Mesenchymal stem cell (in vitro differentiated cells and primary cell): ENCODE results near the gene SLC8A1.

Experiments used
- DNase-seq: peaks from one replicate; pipeline ENCODE4 v3.0.0-alpha.2; 2013
- H2AFZ ChIP-seq: one replicate; pipeline ENCODE4 v1.6.1; 2013; ENCODE audit warnings: low read depth, mild to moderate bottlenecking, control low read depth, inconsistent platforms, low read length, moderate library complexity
- H2AK5ac ChIP-seq: 2 replicates; pipeline ENCODE4 v1.6.1; 2013; ENCODE audit warnings: low read length, moderate library complexity, mild to moderate bottlenecking, inconsistent platforms; ENCODE audit not compliant: severe bottlenecking
- H2BK120ac ChIP-seq: one replicate; pipeline ENCODE4 v1.6.1; 2013; ENCODE audit warnings: low read depth, mild to moderate bottlenecking, inconsistent platforms, low read length, moderate library complexity
- H2BK12ac ChIP-seq, 2 experiments: one replicate each; pipeline ENCODE4 v1.6.1; 2013; ENCODE audit warnings: inconsistent platforms in 2 of 2, low read length in 2 of 2, mild to moderate bottlenecking in 2 of 2, moderate library complexity in 2 of 2, control low read depth in 1 of 2
- H2BK15ac ChIP-seq: one replicate; pipeline ENCODE4 v1.6.1; 2013; ENCODE audit warnings: mild to moderate bottlenecking, low read depth, inconsistent platforms; ENCODE audit not compliant: poor library complexity, severe bottlenecking
- H2BK5ac ChIP-seq: 2 replicates; pipeline ENCODE4 v1.6.1; 2013; ENCODE audit warnings: low read depth, mild to moderate bottlenecking, low read length, control low read depth, inconsistent platforms; ENCODE audit not compliant: poor library complexity, severe bottlenecking
- H3K14ac ChIP-seq, 2 experiments: one replicate each; pipeline ENCODE4 v1.6.1; 2013; ENCODE audit warnings: inconsistent platforms in 2 of 2, low read length in 2 of 2, control low read depth in 1 of 2, mild to moderate bottlenecking in 1 of 2, moderate library complexity in 1 of 2
- H3K18ac ChIP-seq, 2 experiments: one replicate each; pipeline ENCODE4 v1.6.1; 2013; ENCODE audit warnings: inconsistent platforms in 2 of 2, low read length in 2 of 2, control low read depth in 1 of 2, low read depth in 1 of 2, mild to moderate bottlenecking in 1 of 2
- H3K23ac ChIP-seq, 2 experiments: one replicate each; pipeline ENCODE4 v1.6.1; 2013; ENCODE audit warnings: inconsistent platforms in 2 of 2, low read length in 2 of 2, mild to moderate bottlenecking in 2 of 2, moderate library complexity in 2 of 2, control low read depth in 1 of 2
- H3K27ac ChIP-seq: 2 replicates; pipeline ENCODE4 v1.5.1; 2013; ENCODE audit warnings: mild to moderate bottlenecking, moderate library complexity, low read length, control low read depth, inconsistent platforms; ENCODE audit not compliant: poor library complexity, severe bottlenecking
- H3K27me3 ChIP-seq, 2 experiments: 2 replicates each; pipeline versions ENCODE4 v1.6.1 to v1.7.0; 2013; ENCODE audit warnings: low read length in 2 of 2, mild to moderate bottlenecking in 2 of 2, moderate library complexity in 2 of 2, control low read depth in 1 of 2, inconsistent platforms in 1 of 2; ENCODE audit not compliant: control insufficient read depth in 1 of 2, insufficient read depth in 1 of 2
- H3K36me3 ChIP-seq, 2 experiments: 2 replicates each; pipeline versions ENCODE4 v1.6.1 to v1.7.0; 2013; ENCODE audit warnings: low read length in 2 of 2, control low read depth in 1 of 2, inconsistent platforms in 1 of 2, low read depth in 1 of 2, mild to moderate bottlenecking in 1 of 2; ENCODE audit not compliant: insufficient read depth in 2 of 2, control insufficient read depth in 1 of 2
- H3K4ac ChIP-seq, 2 experiments: one replicate each; pipeline ENCODE4 v1.6.1; 2013; ENCODE audit warnings: inconsistent platforms in 2 of 2, low read length in 2 of 2, mild to moderate bottlenecking in 2 of 2, moderate library complexity in 2 of 2, control low read depth in 1 of 2, low read depth in 1 of 2
- H3K4me1 ChIP-seq: 2 replicates; pipeline ENCODE4 v1.6.1; 2013; ENCODE audit warnings: low read depth, low read length, control low read depth; ENCODE audit not compliant: control insufficient read depth, insufficient read depth
- H3K4me2 ChIP-seq: 2 replicates; pipeline ENCODE4 v1.6.1; 2013; ENCODE audit warnings: low read length, mild to moderate bottlenecking, inconsistent platforms; ENCODE audit not compliant: poor library complexity, severe bottlenecking
- H3K4me3 ChIP-seq, 2 experiments: 2 replicates each; pipeline versions ENCODE4 v1.5.1 to v1.7.0; 2013; ENCODE audit warnings: low read length in 2 of 2, mild to moderate bottlenecking in 2 of 2, control low read depth in 1 of 2, low read depth in 1 of 2; ENCODE audit not compliant: insufficient read depth in 1 of 2
- H3K79me1 ChIP-seq: replicated peaks from 2 replicates; pipeline ENCODE4 v1.6.1; 2013; ENCODE audit warnings: mild to moderate bottlenecking, control low read depth, low read length, inconsistent platforms; ENCODE audit not compliant: poor library complexity, severe bottlenecking
- H3K9ac ChIP-seq: 2 replicates; pipeline ENCODE4 v1.7.0; 2013; ENCODE audit warnings: mild to moderate bottlenecking, low read length, moderate library complexity
- H3K9me3 ChIP-seq: 2 replicates; pipeline ENCODE4 v1.7.0; 2013; ENCODE audit warnings: mild to moderate bottlenecking, low read length; ENCODE audit not compliant: control insufficient read depth
- H4K8ac ChIP-seq: one replicate; pipeline ENCODE4 v1.6.1; 2013; ENCODE audit warnings: inconsistent platforms, mild to moderate bottlenecking, low read length, moderate library complexity
- H4K91ac ChIP-seq: one replicate; pipeline ENCODE4 v1.6.1; 2013; ENCODE audit warnings: mild to moderate bottlenecking, low read length, inconsistent platforms
- WGBS: methylation state at CpG from one replicate; pipeline ENCODE4 v1.1.7; 2013; ENCODE audit warnings: mixed read lengths; 5-methylcytosine and 5-hydroxymethylcytosine counted together

Gene SLC8A1

GRCh38 chr2:40458271-40458794, 6.4 kb upstream of the SLC8A1 start:
- no peak overlapping the region for H2AK5ac ChIP-seq
- H4K8ac ChIP-seq = no peak overlapping the region
- no peak overlapping the region for H2BK12ac ChIP-seq
- 92% methylated on average over 6 of the region's 6 CpGs for WGBS
- H3K36me3 ChIP-seq = no peaks in the 10 kb centered on the region
- no peak overlapping the region for H2BK15ac ChIP-seq
- peaks cover 2% of the 10 kb centered on the region for H3K4me1 ChIP-seq
- no peak overlapping the region for H3K18ac ChIP-seq
- no peak overlapping the region for H3K27ac ChIP-seq
- H2BK5ac ChIP-seq = no peak overlapping the region
- no peak overlapping the region for H3K4ac ChIP-seq
- no peak overlapping the region for H3K4me3 ChIP-seq
- H3K9me3 ChIP-seq = no peaks in the 10 kb centered on the region
- H2BK120ac ChIP-seq = no peak overlapping the region
- H3K27me3 ChIP-seq = no peaks in the 10 kb centered on the region
- no peak for DNase-seq
- no peak overlapping the region for H4K91ac ChIP-seq
- no peak overlapping the region for H3K23ac ChIP-seq
- no peak overlapping the region for H3K4me2 ChIP-seq
- no peak overlapping the region for H3K9ac ChIP-seq
- no peak overlapping the region for H2AFZ ChIP-seq
- no peak overlapping the region for H3K14ac ChIP-seq
- no peaks in the 10 kb centered on the region for H3K79me1 ChIP-seq

GRCh38 chr2:40457837-40458236, 5.9 kb upstream of the SLC8A1 start:
- no peak overlapping the region for H3K23ac ChIP-seq
- WGBS = 63% methylated on average over 3 of the region's 5 CpGs
- no peak overlapping the region for H2BK120ac ChIP-seq
- no peak overlapping the region for H2AK5ac ChIP-seq
- no peaks in the 10 kb centered on the region for H3K36me3 ChIP-seq
- H2BK5ac ChIP-seq = no peak overlapping the region
- H2BK15ac ChIP-seq = no peak overlapping the region
- no peak overlapping the region for H3K14ac ChIP-seq
- no peak overlapping the region for H3K18ac ChIP-seq
- no peak overlapping the region for H4K91ac ChIP-seq
- no peak overlapping the region for H2AFZ ChIP-seq
- no peak overlapping the region for H2BK12ac ChIP-seq
- no peaks in the 10 kb centered on the region for H3K79me1 ChIP-seq
- no peak overlapping the region for H4K8ac ChIP-seq
- no peak overlapping the region for H3K9ac ChIP-seq
- no peaks in the 10 kb centered on the region for H3K27me3 ChIP-seq
- no peak overlapping the region for H3K4me3 ChIP-seq
- H3K4me2 ChIP-seq = peak overlapping the region; percentile 34
- DNase-seq = peak; percentile 10
- peaks cover 2% of the 10 kb centered on the region for H3K4me1 ChIP-seq
- H3K9me3 ChIP-seq = no peaks in the 10 kb centered on the region
- H3K27ac ChIP-seq = no peak overlapping the region
- no peak overlapping the region for H3K4ac ChIP-seq

GRCh38 chr2:40457366-40457765, 5.5 kb upstream of the SLC8A1 start:
- Histone ChIP-seq H3K23ac (no peak overlapping the region), H2BK15ac (no peak overlapping the region), H3K79me1 (no peaks in the 10 kb centered on the region), H3K4me2 (no peak overlapping the region), H4K91ac (no peak overlapping the region), H2BK120ac (no peak overlapping the region), H3K18ac (no peak overlapping the region), H3K4me1 (peaks cover 2% of the 10 kb centered on the region), H2AFZ (no peak overlapping the region), H3K27me3 (no peaks in the 10 kb centered on the region), H2BK5ac (no peak overlapping the region), H3K4ac (no peak overlapping the region), H4K8ac (no peak overlapping the region), H3K9ac (no peak overlapping the region), H3K9me3 (no peaks in the 10 kb centered on the region), H3K36me3 (no peaks in the 10 kb centered on the region), H3K4me3 (no peak overlapping the region), H2BK12ac (no peak overlapping the region), H3K14ac (no peak overlapping the region), H2AK5ac (no peak overlapping the region), H3K27ac (no peak overlapping the region)
- 93% methylated on average over 3 of the region's 3 CpGs for WGBS
- DNase-seq = no peak

- Histone ChIP-seq H3K4ac (no peak overlapping the region), H4K8ac (no peak overlapping the region), H3K4me1 (peaks cover 2% of the 10 kb centered on the region), H2BK120ac (no peak overlapping the region), H3K9me3 (no peaks in the 10 kb centered on the region), H3K18ac (no peak overlapping the region), H2BK5ac (no peak overlapping the region), H3K14ac (no peak overlapping the region), H4K91ac (no peak overlapping the region), H3K4me3 (no peak overlapping the region), H3K4me2 (no peak overlapping the region), H2BK12ac (no peak overlapping the region), H3K9ac (no peak overlapping the region), H2AFZ (no peak overlapping the region), H3K79me1 (no peaks in the 10 kb centered on the region), H3K27me3 (no peaks in the 10 kb centered on the region), H3K23ac (no peak overlapping the region), H3K36me3 (no peaks in the 10 kb centered on the region), H3K27ac (no peak overlapping the region), H2AK5ac (no peak overlapping the region), H2BK15ac (no peak overlapping the region)
- 94% methylated on average over 2 of the region's 2 CpGs for WGBS
- no peak for DNase-seq
Observed at GRCh38 chr2:40456926-40457325, 5.0 kb upstream of the SLC8A1 start.
